Panc1 (cell line): ENCODE data around the gene ACMSD.

Experiments used
- POLR2AphosphoS5 ChIP-seq: IDR thresholded peaks from 2 replicates; pipeline ENCODE4 v1.6.1; 2012; ENCODE audit warnings: mild to moderate bottlenecking, low read depth, low read length, moderate library complexity
- TF ChIP-seq, protein P1 (sequence below): fragments of 450-650 bp; IDR thresholded peaks from 2 replicates; pipeline ENCODE4 v1.5.1; 2017; ENCODE audit warnings: mild to moderate bottlenecking

DNA sequence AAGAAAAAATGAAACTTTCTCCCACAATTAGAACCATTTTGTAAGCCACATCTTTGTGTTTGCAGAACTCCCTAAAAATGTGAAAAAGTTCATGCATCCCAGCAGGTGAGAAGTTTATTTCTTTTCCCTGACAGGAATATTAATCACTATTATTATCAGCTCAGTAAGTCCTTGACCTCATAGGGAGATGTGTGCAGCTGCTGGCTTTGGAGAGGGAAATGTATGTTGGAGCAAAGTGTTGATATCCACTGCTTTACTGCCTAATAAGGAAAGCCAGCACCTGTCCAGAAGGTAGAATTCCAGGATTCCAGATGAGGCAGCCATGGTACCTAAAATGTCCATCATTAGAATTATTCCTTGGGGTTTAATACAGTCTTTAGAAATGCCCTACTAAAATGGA, 44.4 kb downstream of the ACMSD start:
- TF ChIP-seq, protein P1, sequence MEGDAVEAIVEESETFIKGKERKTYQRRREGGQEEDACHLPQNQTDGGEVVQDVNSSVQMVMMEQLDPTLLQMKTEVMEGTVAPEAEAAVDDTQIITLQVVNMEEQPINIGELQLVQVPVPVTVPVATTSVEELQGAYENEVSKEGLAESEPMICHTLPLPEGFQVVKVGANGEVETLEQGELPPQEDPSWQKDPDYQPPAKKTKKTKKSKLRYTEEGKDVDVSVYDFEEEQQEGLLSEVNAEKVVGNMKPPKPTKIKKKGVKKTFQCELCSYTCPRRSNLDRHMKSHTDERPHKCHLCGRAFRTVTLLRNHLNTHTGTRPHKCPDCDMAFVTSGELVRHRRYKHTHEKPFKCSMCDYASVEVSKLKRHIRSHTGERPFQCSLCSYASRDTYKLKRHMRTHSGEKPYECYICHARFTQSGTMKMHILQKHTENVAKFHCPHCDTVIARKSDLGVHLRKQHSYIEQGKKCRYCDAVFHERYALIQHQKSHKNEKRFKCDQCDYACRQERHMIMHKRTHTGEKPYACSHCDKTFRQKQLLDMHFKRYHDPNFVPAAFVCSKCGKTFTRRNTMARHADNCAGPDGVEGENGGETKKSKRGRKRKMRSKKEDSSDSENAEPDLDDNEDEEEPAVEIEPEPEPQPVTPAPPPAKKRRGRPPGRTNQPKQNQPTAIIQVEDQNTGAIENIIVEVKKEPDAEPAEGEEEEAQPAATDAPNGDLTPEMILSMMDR = no peak
- TF ChIP-seq POLR2AphosphoS5 = no peak
